ENCODE results near the gene LAIR2.
"Not testable (repeated sequence)": the region's sequence is repeated elsewhere in the genome, so short reads cannot be mapped to it uniquely, and the experiment has no call there.

The LAIR2 gene

GRCh38 chr19:54461210-54461609 is 41.4 kb upstream of the LAIR2 start:
- Mint-ChIP-seq H3K9me3 (no peaks in the 10 kb centered on the region), H3K27me3 (no peaks in the 10 kb centered on the region), H3K36me3 (ENCODE audit: insufficient read depth) (peaks cover 79% of the 10 kb centered on the region), H3K4me3 (peak overlapping the region; percentile 10 to 45), H3K27ac (peak overlapping the region; percentile 83 to 97), H3K4me1 (ENCODE audit: low read depth in 2 of 2) (peaks cover 40 to 43% of the 10 kb centered on the region in 2 donors)
- ATAC-seq (replicated peaks): no peak
- DNase-seq: no peak

GRCh38 chr19:54461613-54462012 is 41.0 kb upstream of the LAIR2 start:
- Mint-ChIP-seq H3K27ac (peak overlapping the region; percentile 83 to 97), H3K4me3 (peak overlapping the region; percentile 45 to 65), H3K4me1 (ENCODE audit: low read depth in 2 of 2) (peaks cover 40 to 43% of the 10 kb centered on the region in 2 donors), H3K36me3 (ENCODE audit: insufficient read depth) (peaks cover 75% of the 10 kb centered on the region), H3K27me3 (no peaks in the 10 kb centered on the region), H3K9me3 (no peaks in the 10 kb centered on the region)
- DNase-seq (no peak), ATAC-seq (replicated peaks) (no peak)

GRCh38 chr19:54462047-54462654 is 40.5 kb upstream of the LAIR2 start:
- Mint-ChIP-seq H3K9me3 (no peaks in the 10 kb centered on the region), H3K4me1 (ENCODE audit: low read depth in 2 of 2) (peaks cover 40 to 43% of the 10 kb centered on the region in 2 donors), H3K4me3 (peak overlapping the region; percentile 45 to 65), H3K27ac (peak overlapping the region; percentile 83 to 97), H3K36me3 (ENCODE audit: insufficient read depth) (peaks cover 69% of the 10 kb centered on the region), H3K27me3 (no peaks in the 10 kb centered on the region)
- DNase-seq: no peak
- no peak for ATAC-seq (replicated peaks)

- Mint-ChIP-seq H3K4me3 (peak overlapping the region; percentile 80 to 88), H3K27me3 (no peaks in the 10 kb centered on the region), H3K4me1 (ENCODE audit: low read depth in 2 of 2) (peaks cover 40 to 41% of the 10 kb centered on the region in 2 donors), H3K9me3 (no peaks in the 10 kb centered on the region), H3K36me3 (ENCODE audit: insufficient read depth) (peaks cover 62% of the 10 kb centered on the region), H3K27ac (peak overlapping the region; percentile 78 to 97)
- DNase-seq: peak; percentile 68 to 69 (median 69)
- peak; percentile 43 for ATAC-seq (replicated peaks)
Observed at GRCh38 chr19:54462655-54463530, 39.7 kb upstream of the LAIR2 start.

GRCh38 chr19:54463531-54464043 is 39.0 kb upstream of the LAIR2 start, which contains the start of gene LENG9:
Gene LENG9 (minus strand): TSS chr19:54463778. CDS start chr19:54463526, 252 bp downstream.
- peaks cover 55% of the 10 kb centered on the region for H3K36me3 Mint-ChIP-seq (ENCODE audit: insufficient read depth)
- ATAC-seq (replicated peaks) (peak; percentile 64), DNase-seq (peak; percentile 89 to 96 (median 91))
- no peaks in the 10 kb centered on the region for H3K9me3 Mint-ChIP-seq
- H3K27ac Mint-ChIP-seq: peak within 1 kb of the TSS; percentile 78 to 97
- no peaks in the 10 kb centered on the region for H3K27me3 Mint-ChIP-seq
- peaks cover 34 to 35% of the 10 kb centered on the region in 2 donors for H3K4me1 Mint-ChIP-seq (ENCODE audit: low read depth in 2 of 2)
- H3K4me3 Mint-ChIP-seq: peak within 1 kb of the TSS; percentile 80 to 88

GRCh38 chr19:54464044-54464629 is 38.5 kb upstream of the LAIR2 start:
- peaks cover 29% of the 10 kb centered on the region in 2 donors for H3K4me1 Mint-ChIP-seq (ENCODE audit: low read depth in 2 of 2)
- peaks cover 49% of the 10 kb centered on the region for H3K36me3 Mint-ChIP-seq (ENCODE audit: insufficient read depth)
- DNase-seq (peak in 2 of 3 experiments; percentile 78 to 82), ATAC-seq (replicated peaks) (peak; percentile 51)
- H3K4me3 Mint-ChIP-seq: peak overlapping the region; percentile 80 to 88
- peaks cover 0 to 1% of the 10 kb centered on the region in 2 donors for H3K27me3 Mint-ChIP-seq
- no peaks in the 10 kb centered on the region for H3K9me3 Mint-ChIP-seq
- peak overlapping the region; percentile 78 to 97 for H3K27ac Mint-ChIP-seq

- Mint-ChIP-seq H3K36me3 (ENCODE audit: insufficient read depth) (peaks cover 43% of the 10 kb centered on the region), H3K27me3 (peaks cover 5 to 8% of the 10 kb centered on the region in 2 donors), H3K9me3 (no peaks in the 10 kb centered on the region), H3K27ac (peak overlapping the region; percentile 78 to 97), H3K4me1 (ENCODE audit: low read depth in 2 of 2) (peaks cover 23 to 25% of the 10 kb centered on the region in 2 donors), H3K4me3 (peak overlapping the region; percentile 80 to 88)
- DNase-seq: peak; percentile 56 to 59 (median 58)
- ATAC-seq (replicated peaks): peak; percentile 22
Observed at GRCh38 chr19:54464630-54465425, 37.8 kb upstream of the LAIR2 start.

- DNase-seq (no peak), ATAC-seq (replicated peaks) (no peak)
- Mint-ChIP-seq H3K4me1 (ENCODE audit: low read depth in 2 of 2) (peaks cover 22 to 25% of the 10 kb centered on the region in 2 donors), H3K4me3 (peak overlapping the region; percentile 77), H3K27me3 (peaks cover 12 to 15% of the 10 kb centered on the region in 2 donors), H3K27ac (no peak overlapping the region), H3K9me3 (no peaks in the 10 kb centered on the region), H3K36me3 (ENCODE audit: insufficient read depth) (peaks cover 36% of the 10 kb centered on the region)
Observed at GRCh38 chr19:54465426-54466109, 37.1 kb upstream of the LAIR2 start.

- peaks cover 31% of the 10 kb centered on the region for H3K36me3 Mint-ChIP-seq (ENCODE audit: insufficient read depth)
- ATAC-seq (replicated peaks); H3K27ac Mint-ChIP-seq; DNase-seq; H3K9me3 Mint-ChIP-seq: not testable (repeated sequence)
- peaks cover 25 to 27% of the 10 kb centered on the region in 2 donors for H3K4me1 Mint-ChIP-seq (ENCODE audit: low read depth in 2 of 2)
- H3K4me3 Mint-ChIP-seq: peak overlapping the region; percentile 77
- H3K27me3 Mint-ChIP-seq: peaks cover 16 to 21% of the 10 kb centered on the region in 2 donors
Observed at GRCh38 chr19:54466110-54466480, 36.5 kb upstream of the LAIR2 start.

- ATAC-seq (replicated peaks): no peak
- Mint-ChIP-seq H3K4me3 (no peak overlapping the region), H3K9me3 (no peaks in the 10 kb centered on the region), H3K4me1 (ENCODE audit: low read depth in 2 of 2) (peaks cover 7 to 14% of the 10 kb centered on the region in 2 donors), H3K36me3 (ENCODE audit: insufficient read depth) (peaks cover 3% of the 10 kb centered on the region), H3K27me3 (peaks cover 33 to 41% of the 10 kb centered on the region in 2 donors), H3K27ac (no peak overlapping the region)
- DNase-seq: no peak
Observed at GRCh38 chr19:54469496-54469934, 33.1 kb upstream of the LAIR2 start.

GRCh38 chr19:54470276-54470887 is 32.2 kb upstream of the LAIR2 start:
- H3K4me1 Mint-ChIP-seq (ENCODE audit: low read depth in 2 of 2): peaks cover 4 to 12% of the 10 kb centered on the region in 2 donors
- peak overlapping the region in 1 of 2 donors; percentile 62 for H3K27ac Mint-ChIP-seq
- peak overlapping the region; percentile 2 to 32 for H3K4me3 Mint-ChIP-seq
- DNase-seq (no peak), ATAC-seq (replicated peaks) (no peak)
- no peaks in the 10 kb centered on the region for H3K9me3 Mint-ChIP-seq
- H3K36me3 Mint-ChIP-seq (ENCODE audit: insufficient read depth): peaks cover 3% of the 10 kb centered on the region
- H3K27me3 Mint-ChIP-seq: peaks cover 33 to 41% of the 10 kb centered on the region in 2 donors

Measured in effector memory CD8-positive, alpha-beta T cell (primary cell).